ENCODE results near the gene XRRA1.
A peak's percentile ranks its signal among the peaks of the same experiment; 100 is the strongest.

Gene XRRA1

DNA sequence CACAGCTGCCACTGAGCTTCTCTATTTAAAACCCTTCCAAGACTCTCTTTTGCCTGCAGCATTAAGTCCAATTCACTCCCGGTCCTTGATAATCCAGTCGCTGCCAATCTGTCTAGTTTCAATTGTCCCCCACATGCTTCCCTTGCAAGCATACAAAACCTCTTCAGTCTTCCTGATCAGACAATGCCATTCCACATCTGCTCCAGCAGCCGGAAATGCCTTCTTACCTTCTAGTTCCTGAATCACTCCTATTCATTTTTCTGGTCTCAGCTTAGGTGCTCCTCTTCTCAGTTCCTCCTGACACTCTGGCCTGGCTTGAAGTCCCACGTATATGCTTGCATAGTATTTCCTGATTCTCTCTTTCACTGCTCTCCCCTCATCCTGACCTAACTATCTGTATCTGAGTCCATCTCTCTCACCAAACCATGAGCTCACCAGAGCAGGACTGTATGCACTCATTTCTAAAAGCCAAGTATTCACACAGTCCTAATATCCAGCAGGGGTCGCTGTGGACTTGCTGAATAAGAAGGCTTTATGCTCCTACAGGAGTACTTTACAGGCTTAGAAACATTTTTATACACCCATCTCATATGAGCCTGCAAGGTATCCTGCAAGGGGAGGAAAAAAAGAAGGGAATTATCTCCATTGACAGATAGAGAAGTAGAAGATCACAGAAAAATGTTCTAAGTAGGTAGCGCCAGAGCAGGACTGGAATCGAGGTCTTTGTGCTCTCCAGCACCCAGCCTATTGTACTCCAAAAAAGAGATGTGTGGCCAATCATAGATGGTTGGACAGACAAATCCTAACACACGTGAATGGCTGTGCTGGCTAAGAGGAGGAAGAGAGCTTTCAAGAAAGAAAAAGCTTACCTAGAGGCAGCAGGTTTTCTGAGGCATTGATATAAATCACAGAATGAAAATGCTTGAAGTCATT, 19.2 kb downstream of the XRRA1 start:
- ChIA-PET POLR2A (no interaction called here), CTCF (interaction anchor here (0.9 to 4.6 kb wide), 23 partner anchors 8 to 321 kb away, joined by 3 to 30 read pairs (median 4); no protein-coding TSS in a partner anchor)
- Histone ChIP-seq H3K27me3 (replicated peaks in 2 of 5; ENCODE audit: control insufficient read depth in 4 of 5, insufficient read depth in 5 of 5, low read length in 4 of 5) (no peaks in the 10 kb centered on the region), H3K4me1 (ENCODE audit: control extremely low read depth in 1 of 4, control insufficient read depth in 4 of 4, insufficient read depth in 4 of 4, low read length in 3 of 4) (no peaks in the 10 kb centered on the region), H3K4me3 (ENCODE audit: control insufficient read depth in 1 of 7, extremely low read depth in 1 of 7, insufficient read depth in 4 of 7, low read depth in 2 of 7, low read length in 6 of 7) (no peak overlapping the region), H3K9me3 (ENCODE audit: control extremely low read depth in 1 of 5, control insufficient read depth in 4 of 5, insufficient read depth in 2 of 5, low read depth in 1 of 5, low read length in 4 of 5) (no peaks in the 10 kb centered on the region), H3K36me3 (ENCODE audit: control insufficient read depth in 4 of 4, insufficient read depth in 4 of 4, low read length in 3 of 4) (peaks cover 0 to 34% (median 10%) of the 10 kb centered on the region in 4 experiments), H3K27ac (ENCODE audit: insufficient read depth in 1 of 2, low read depth in 1 of 2, low read length in 2 of 2, poor library complexity in 1 of 2, severe bottlenecking in 2 of 2) (no peak overlapping the region)
- peak; percentile 87 to 93 (median 90) for DNase-seq
- 64% methylated on average over 4 of the region's 8 CpGs for WGBS (ENCODE audit: insufficient coverage)

DNA sequence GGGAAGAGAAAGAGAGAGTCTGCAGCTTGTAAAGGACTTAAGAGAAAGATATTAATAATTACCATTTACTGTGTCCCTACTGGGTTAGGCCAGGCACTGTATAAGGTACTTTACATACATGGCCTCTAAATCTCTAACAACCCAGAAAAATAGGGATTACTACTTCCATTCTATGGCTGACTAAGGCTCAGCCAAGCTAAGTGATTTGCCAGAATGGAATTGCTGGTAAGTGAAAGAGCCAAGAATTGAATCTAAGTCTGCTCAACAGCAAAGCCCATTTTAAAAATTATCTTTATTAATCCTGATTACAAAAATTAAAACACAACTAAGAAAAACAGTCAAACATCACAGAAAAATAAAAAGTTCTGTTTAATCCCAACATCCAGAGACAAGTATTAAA, 21.4 kb downstream of the XRRA1 start:
- H3K27ac ChIP-seq (ENCODE audit: insufficient read depth in 1 of 2, low read depth in 1 of 2, low read length in 2 of 2, poor library complexity in 1 of 2, severe bottlenecking in 2 of 2): no peak overlapping the region
- H3K4me3 ChIP-seq (ENCODE audit: control insufficient read depth in 1 of 7, extremely low read depth in 1 of 7, insufficient read depth in 4 of 7, low read depth in 2 of 7, low read length in 6 of 7): no peak overlapping the region
- H3K4me1 ChIP-seq (ENCODE audit: control extremely low read depth in 1 of 4, control insufficient read depth in 4 of 4, insufficient read depth in 4 of 4, low read length in 3 of 4): no peaks in the 10 kb centered on the region
- no peaks in the 10 kb centered on the region for H3K27me3 ChIP-seq (replicated peaks in 2 of 5; ENCODE audit: control insufficient read depth in 4 of 5, insufficient read depth in 5 of 5, low read length in 4 of 5)
- peaks cover under 1 to 22% (median 8%) of the 10 kb centered on the region in 4 experiments for H3K36me3 ChIP-seq (ENCODE audit: control insufficient read depth in 4 of 4, insufficient read depth in 4 of 4, low read length in 3 of 4)
- DNase-seq: no peak
- ChIA-PET POLR2A (no interaction called here), CTCF (interaction anchor here (0.8 to 5.6 kb wide), 4 partner anchors 9 to 321 kb away, joined by 3 to 25 read pairs (median 4); no protein-coding TSS in a partner anchor)
- H3K9me3 ChIP-seq (ENCODE audit: control extremely low read depth in 1 of 5, control insufficient read depth in 4 of 5, insufficient read depth in 2 of 5, low read depth in 1 of 5, low read length in 4 of 5): no peaks in the 10 kb centered on the region

- CTCF ChIA-PET: interaction anchor here (1.1 to 5.6 kb wide), 5 partner anchors 14 to 278 kb away, joined by 3 to 25 read pairs (median 4); no protein-coding TSS in a partner anchor
- peaks cover 2 to 17% (median 9%) of the 10 kb centered on the region in 4 experiments for H3K36me3 ChIP-seq (ENCODE audit: control insufficient read depth in 4 of 4, insufficient read depth in 4 of 4, low read length in 3 of 4)
- H3K27me3 ChIP-seq (replicated peaks in 2 of 5; ENCODE audit: control insufficient read depth in 4 of 5, insufficient read depth in 5 of 5, low read length in 4 of 5): no peaks in the 10 kb centered on the region
- POLR2A ChIA-PET: no interaction called here
- DNase-seq: no peak
- H3K9me3 ChIP-seq (ENCODE audit: control extremely low read depth in 1 of 5, control insufficient read depth in 4 of 5, insufficient read depth in 2 of 5, low read depth in 1 of 5, low read length in 4 of 5): no peaks in the 10 kb centered on the region
- H3K4me3 ChIP-seq (ENCODE audit: control insufficient read depth in 1 of 7, extremely low read depth in 1 of 7, insufficient read depth in 4 of 7, low read depth in 2 of 7, low read length in 6 of 7): no peak overlapping the region
- no peak overlapping the region for H3K27ac ChIP-seq (ENCODE audit: insufficient read depth in 1 of 2, low read depth in 1 of 2, low read length in 2 of 2, poor library complexity in 1 of 2, severe bottlenecking in 2 of 2)
- no peaks in the 10 kb centered on the region for H3K4me1 ChIP-seq (ENCODE audit: control extremely low read depth in 1 of 4, control insufficient read depth in 4 of 4, insufficient read depth in 4 of 4, low read length in 3 of 4)
- WGBS (ENCODE audit: insufficient coverage): 95% methylated on average over 8 of the region's 8 CpGs
Observed at GRCh38 chr11:74926304-74927030, 22.4 kb downstream of the XRRA1 start.

DNA sequence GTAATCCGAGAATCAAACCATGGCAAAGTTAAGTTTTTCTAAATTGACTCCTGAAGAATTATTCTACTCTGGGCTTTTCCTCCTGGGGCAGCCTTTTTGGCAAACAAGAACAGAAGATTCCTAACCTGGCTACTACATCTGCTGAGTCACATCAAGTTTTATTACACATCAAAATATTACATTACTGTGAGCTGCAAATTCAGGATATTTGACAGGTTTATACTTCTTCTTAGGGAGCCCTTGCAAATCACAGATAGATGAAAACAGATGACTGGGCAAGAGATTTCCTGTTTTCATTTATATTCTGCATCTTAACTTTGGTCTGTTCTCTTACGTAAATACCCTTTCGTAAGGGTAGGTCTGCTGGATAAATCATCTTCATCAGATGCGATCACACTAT, 23.6 kb downstream of the XRRA1 start:
- ChIA-PET CTCF (interaction anchor here (1.1 to 5.6 kb wide), 5 partner anchors 15 to 279 kb away, joined by 3 to 25 read pairs (median 3); no protein-coding TSS in a partner anchor), POLR2A (no interaction called here)
- Histone ChIP-seq H3K9me3 (ENCODE audit: control extremely low read depth in 1 of 5, control insufficient read depth in 4 of 5, insufficient read depth in 2 of 5, low read depth in 1 of 5, low read length in 4 of 5) (no peaks in the 10 kb centered on the region), H3K27me3 (replicated peaks in 2 of 5; ENCODE audit: control insufficient read depth in 4 of 5, insufficient read depth in 5 of 5, low read length in 4 of 5) (no peaks in the 10 kb centered on the region), H3K4me1 (ENCODE audit: control extremely low read depth in 1 of 4, control insufficient read depth in 4 of 4, insufficient read depth in 4 of 4, low read length in 3 of 4) (no peaks in the 10 kb centered on the region), H3K4me3 (ENCODE audit: control insufficient read depth in 1 of 7, extremely low read depth in 1 of 7, insufficient read depth in 4 of 7, low read depth in 2 of 7, low read length in 6 of 7) (no peak overlapping the region), H3K27ac (ENCODE audit: insufficient read depth in 1 of 2, low read depth in 1 of 2, low read length in 2 of 2, poor library complexity in 1 of 2, severe bottlenecking in 2 of 2) (no peak overlapping the region), H3K36me3 (ENCODE audit: control insufficient read depth in 4 of 4, insufficient read depth in 4 of 4, low read length in 3 of 4) (peaks cover 2 to 25% (median 10%) of the 10 kb centered on the region in 4 experiments)
- no peak for DNase-seq
- WGBS (ENCODE audit: insufficient coverage): 94% methylated on average over 3 of the region's 4 CpGs

DNA sequence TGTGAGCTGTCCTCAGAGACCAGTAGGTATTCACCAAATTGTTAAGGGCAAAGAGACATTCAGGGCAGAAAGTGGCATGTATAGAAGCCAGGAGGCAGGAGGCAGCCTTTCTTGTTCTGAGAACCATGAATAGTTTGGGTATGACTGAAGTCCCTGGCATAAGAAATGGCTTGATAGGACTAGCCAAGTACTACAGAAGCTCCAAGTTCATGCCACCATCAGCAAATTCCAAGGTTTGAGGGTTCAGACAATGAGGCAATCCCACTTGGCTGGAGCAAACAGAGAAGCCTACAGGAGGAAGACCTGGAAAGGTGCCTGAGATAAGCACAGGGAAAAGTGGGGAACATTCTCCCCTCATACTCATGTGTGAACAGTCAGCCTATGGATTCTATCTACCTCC, 25.8 kb downstream of the XRRA1 start:
- H3K4me1 ChIP-seq (ENCODE audit: control extremely low read depth in 1 of 4, control insufficient read depth in 4 of 4, insufficient read depth in 4 of 4, low read length in 3 of 4): no peaks in the 10 kb centered on the region
- CTCF ChIA-PET: interaction anchor here (5.6 kb wide), 1 partner anchor 109 kb away, joined by 25 read pairs; no protein-coding TSS in a partner anchor
- DNase-seq: no peak
- POLR2A ChIA-PET: no interaction called here
- H3K9me3 ChIP-seq (ENCODE audit: control extremely low read depth in 1 of 5, control insufficient read depth in 4 of 5, insufficient read depth in 2 of 5, low read depth in 1 of 5, low read length in 4 of 5): no peaks in the 10 kb centered on the region
- H3K27ac ChIP-seq (ENCODE audit: insufficient read depth in 1 of 2, low read depth in 1 of 2, low read length in 2 of 2, poor library complexity in 1 of 2, severe bottlenecking in 2 of 2): no peak overlapping the region
- peaks cover 8 to 34% (median 15%) of the 10 kb centered on the region in 4 experiments for H3K36me3 ChIP-seq (ENCODE audit: control insufficient read depth in 4 of 4, insufficient read depth in 4 of 4, low read length in 3 of 4)
- H3K27me3 ChIP-seq (replicated peaks in 2 of 5; ENCODE audit: control insufficient read depth in 4 of 5, insufficient read depth in 5 of 5, low read length in 4 of 5): no peaks in the 10 kb centered on the region
- no peak overlapping the region for H3K4me3 ChIP-seq (ENCODE audit: control insufficient read depth in 1 of 7, extremely low read depth in 1 of 7, insufficient read depth in 4 of 7, low read depth in 2 of 7, low read length in 6 of 7)

DNA sequence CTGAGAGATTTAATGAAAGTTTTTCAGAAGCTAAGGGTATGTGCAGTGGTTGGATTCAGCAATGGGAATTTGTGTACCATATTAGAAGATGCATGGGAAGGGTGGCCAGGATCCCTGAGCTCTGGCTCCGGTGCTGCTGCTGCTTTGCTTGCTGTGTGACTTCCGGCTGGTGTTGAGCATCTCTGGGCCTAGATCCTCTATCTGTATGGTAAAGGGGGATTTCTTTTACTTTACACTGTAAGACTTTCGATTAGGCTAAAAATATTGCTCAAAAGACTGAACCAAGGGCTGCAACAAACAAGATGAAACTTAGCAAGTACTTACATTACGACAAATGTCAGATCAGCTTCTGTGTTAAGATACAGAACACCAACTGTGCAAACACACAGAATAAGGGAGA, 39.1 kb downstream of the XRRA1 start:
- Histone ChIP-seq H3K4me3 (ENCODE audit: control insufficient read depth in 1 of 7, extremely low read depth in 1 of 7, insufficient read depth in 4 of 7, low read depth in 2 of 7, low read length in 6 of 7) (no peak overlapping the region), H3K4me1 (ENCODE audit: control extremely low read depth in 1 of 4, control insufficient read depth in 4 of 4, insufficient read depth in 4 of 4, low read length in 3 of 4) (peaks cover 0 to 14% (median 6%) of the 10 kb centered on the region in 4 experiments), H3K27me3 (replicated peaks in 2 of 5; ENCODE audit: control insufficient read depth in 4 of 5, insufficient read depth in 5 of 5, low read length in 4 of 5) (no peaks in the 10 kb centered on the region), H3K9me3 (ENCODE audit: control extremely low read depth in 1 of 5, control insufficient read depth in 4 of 5, insufficient read depth in 2 of 5, low read depth in 1 of 5, low read length in 4 of 5) (no peaks in the 10 kb centered on the region), H3K36me3 (ENCODE audit: control insufficient read depth in 4 of 4, insufficient read depth in 4 of 4, low read length in 3 of 4) (peaks cover 13 to 47% (median 21%) of the 10 kb centered on the region in 4 experiments), H3K27ac (ENCODE audit: insufficient read depth in 1 of 2, low read depth in 1 of 2, low read length in 2 of 2, poor library complexity in 1 of 2, severe bottlenecking in 2 of 2) (no peak overlapping the region)
- POLR2A ChIA-PET: no interaction called here
- 65% methylated on average over 2 of the region's 4 CpGs for WGBS (ENCODE audit: insufficient coverage)
- CTCF ChIA-PET: interaction anchor here (1.0 to 1.2 kb wide), 2 partner anchors 38 to 107 kb away, joined by 3 read pairs; no protein-coding TSS in a partner anchor
- no peak for DNase-seq

Measured in common myeloid progenitor, CD34-positive (primary cell).